Left renal cortex interstitium (tissue), 4 donors: Measurements from ENCODE around the gene SNTB2. TPM values are rescaled to one million over a fixed set of nuclear protein-coding genes. Genes with fewer than 3 reads are reported as not detected.
A peak's percentile ranks its signal among the peaks of the same experiment; 100 is the strongest.

Source experiments
- DNase-seq, 4 donors: peaks; one replicate each; pipeline ENCODE4 v3.0.0-alpha.2; 2013; ENCODE audit warnings: low read depth in 4 of 4, low spot score in 2 of 4, missing footprints in 1 of 4
- polyA plus RNA-seq, 4 donors: library from polyadenylated mRNA; unstranded; fragments of 120-200 nt; gene quantifications; one replicate each; pipeline ENCODE4 v1.2.1, GENCODE V29; 2013; ENCODE audit not compliant: insufficient read length in 4 of 4

SNTB2 gene
- polyA plus RNA-seq, 4 donors: 10.0 to 13.3 (median 11.7) TPM

DNA sequence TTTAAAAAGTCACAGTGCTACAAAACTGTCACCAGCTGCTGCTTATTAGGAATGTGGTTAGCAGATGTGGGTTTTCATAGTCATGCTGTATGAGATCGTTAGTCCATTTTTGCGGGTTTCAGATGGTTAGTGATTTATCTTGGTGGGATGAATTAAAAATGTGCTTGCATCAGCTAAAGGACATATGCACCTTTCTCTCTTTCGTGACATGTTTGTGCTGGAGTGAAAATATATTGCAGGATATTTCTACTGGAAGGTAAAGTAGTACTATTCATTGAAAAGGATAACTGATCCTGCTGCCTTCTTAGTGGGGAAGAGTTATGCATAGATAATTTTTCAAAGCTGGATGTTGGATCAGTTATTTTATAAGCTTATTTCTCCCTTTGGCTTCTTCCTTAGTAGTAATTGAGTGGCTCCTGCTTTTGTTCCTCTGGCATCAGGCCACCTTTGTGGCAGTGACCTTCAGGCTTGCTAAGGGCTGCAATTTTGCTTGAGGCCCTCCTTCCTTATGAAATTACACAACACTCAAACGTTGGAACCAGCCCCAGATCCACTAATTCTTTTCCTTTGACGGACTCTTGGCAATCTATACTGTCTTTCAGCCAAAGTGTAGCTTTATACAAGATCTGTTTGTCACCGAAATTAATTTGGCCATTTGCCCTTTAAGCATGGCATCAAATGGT, 7.5 kb upstream of the SNTB2 start:
- DNase-seq: peak in 2 of 4 donors; percentile 49 to 73

DNA sequence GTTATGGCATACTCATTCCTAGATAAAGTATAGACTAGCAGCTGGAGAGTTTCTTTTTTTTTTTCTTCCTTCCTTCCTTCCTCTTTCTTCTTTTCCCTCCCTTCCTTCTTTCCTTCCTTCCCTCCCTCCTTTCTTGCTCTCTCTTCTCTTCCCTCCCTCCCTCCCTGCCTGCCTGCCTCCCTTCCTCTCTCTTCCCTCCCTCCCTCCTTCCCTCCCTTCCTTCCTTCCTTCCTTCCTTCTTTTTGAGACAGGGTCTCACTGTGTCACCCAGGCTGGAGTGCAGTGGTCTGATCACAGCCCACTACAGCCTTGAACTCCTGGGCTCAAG, 7.0 kb upstream of the SNTB2 start:
- no peak for DNase-seq

DNA sequence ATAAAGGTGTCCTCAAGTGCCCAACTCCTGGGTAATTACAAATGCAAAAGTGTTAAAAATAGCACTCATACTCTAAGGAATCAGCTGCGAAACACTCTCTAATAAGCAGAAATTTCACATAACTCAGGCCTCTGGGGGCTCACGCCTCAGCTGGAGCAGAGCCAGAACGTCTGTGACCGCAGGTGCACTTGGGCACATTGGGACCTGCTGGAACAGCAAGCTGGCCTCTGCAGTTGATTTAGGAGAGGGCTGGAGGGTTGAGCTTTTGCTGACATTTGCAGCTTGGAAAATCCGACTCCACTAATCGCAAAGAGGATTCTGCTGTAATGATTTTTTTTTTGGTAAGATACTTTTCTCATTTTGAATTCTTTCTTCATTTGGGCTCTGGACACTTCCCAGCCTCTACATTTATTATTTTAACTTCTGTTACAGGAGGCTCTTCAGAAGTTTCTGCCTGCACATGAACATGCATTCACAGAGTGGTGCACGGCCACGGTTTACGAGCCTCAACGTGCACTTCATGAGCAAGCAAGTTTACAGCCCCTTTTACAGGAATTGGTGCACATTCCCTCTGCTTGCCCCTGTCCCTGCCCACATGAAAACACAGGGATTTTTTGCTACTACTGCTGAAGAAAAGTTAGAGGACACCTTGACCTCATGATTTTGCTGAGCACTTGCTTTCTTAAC, 4.1 kb upstream of the SNTB2 start:
- DNase-seq: no peak

DNA sequence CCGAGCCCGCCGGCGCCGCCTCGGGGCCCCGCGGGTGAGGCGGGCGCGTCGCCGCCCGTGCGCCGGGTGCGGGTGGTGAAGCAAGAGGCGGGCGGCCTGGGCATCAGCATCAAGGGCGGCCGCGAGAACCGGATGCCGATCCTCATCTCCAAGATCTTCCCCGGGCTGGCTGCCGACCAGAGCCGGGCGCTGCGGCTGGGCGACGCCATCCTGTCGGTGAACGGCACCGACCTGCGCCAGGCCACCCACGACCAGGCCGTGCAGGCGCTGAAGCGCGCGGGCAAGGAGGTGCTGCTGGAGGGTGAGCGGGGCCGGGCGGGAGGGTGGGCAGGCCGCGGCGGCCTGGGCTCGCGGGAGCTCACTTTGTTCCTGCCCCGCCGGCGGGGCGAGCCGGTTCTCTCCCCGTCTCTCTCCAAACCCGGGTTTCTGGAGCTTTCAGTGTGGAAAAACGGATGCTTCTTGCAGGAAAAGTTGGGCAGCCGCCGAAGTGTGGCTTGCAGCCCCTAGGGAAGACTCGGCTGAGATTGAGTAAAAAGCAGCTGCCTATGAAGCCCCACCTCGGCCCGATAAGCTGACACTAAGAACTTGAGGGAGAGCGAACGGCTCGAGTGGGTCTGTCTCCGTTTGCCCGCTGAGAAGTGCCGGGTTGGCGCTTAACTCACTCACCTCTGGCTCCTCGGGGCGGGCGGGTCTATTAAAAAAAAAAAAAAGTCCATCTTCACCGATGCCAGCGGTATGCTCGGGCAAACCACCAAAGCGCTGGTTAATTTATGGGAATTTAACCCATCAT, 677 bp downstream of the SNTB2 start:
- no peak for DNase-seq

DNA sequence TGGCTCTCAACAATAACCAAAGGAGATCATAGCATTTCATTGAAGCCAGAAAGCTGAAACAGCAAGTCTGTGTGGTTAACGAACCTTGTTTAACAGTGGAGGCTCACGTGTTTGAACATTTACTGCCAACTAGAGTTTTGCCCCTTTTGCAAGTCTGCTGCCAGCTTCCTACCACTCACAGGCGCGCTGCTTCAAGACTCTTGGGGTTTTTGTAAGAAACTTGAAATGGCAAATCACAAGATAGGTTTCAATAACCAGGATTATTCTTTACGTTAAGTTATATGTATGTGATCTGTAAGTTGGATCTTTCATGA, 1.2 kb downstream of the SNTB2 start:
- peak in 1 of 4 donors; percentile 39 for DNase-seq

DNA sequence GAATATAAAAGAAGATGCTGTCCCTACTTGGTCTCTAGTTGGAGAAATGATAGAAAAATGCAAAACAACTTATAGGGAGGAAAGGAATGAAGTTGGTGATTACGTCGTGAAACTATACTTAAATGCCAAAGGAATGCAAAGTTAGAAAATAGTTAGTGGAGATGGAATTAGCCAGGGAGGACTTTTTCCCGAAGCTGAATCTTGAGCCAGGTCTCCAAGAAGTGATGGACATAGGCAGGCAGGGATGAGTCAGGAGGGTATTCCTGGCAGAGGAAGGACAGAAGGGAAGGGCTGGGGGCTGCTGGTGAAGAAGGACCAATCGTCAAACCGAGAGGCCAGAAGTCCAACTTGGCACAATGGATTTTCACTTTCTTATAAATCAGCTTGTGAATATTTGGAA, 1.8 kb downstream of the SNTB2 start:
- DNase-seq: no peak

DNA sequence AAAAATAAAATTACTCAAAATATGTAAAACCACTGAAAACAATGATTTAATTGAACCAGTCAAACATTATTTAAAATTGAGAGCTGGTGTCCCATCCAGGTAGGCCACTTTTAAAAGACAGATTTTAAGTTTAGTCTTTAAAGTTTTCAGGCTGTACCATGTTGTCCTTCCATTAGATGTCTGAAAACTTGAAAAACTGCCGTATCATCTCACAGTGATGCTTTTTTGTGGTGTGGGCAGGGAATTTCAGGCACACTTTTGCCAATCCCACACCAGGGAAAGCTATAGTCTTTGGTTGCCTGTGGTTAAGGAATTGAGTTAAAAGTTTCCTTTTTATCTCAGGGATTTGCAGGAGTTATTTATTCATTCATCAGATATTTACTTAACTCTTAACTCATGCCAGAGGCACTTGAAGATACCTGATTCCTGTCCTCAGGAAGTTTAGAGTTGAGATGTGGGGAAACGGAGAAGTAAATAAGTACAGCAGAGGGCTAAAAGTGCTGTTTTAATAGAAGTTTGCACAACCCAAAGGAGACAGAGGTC, 3.2 kb downstream of the SNTB2 start:
- DNase-seq: no peak

DNA sequence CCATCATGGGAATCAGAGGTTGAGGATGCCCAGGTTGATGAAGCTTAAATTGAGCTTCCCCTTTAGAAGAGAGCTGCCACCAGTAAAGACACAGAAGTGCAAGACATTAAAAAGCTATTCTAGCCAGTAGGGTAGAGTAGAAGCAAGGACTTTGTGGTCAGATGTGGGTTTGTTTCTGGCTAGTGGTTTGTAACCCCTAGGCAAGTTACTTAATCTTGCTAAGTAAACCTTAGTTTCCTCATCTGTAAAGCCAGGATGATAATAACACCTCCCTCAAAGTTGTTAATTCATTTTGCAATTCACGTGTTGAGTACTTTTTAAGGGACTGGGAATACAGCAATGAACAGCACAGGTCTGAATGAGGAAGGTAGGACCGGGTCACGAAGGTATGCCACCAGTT, 3.6 kb downstream of the SNTB2 start:
- no peak for DNase-seq

DNA sequence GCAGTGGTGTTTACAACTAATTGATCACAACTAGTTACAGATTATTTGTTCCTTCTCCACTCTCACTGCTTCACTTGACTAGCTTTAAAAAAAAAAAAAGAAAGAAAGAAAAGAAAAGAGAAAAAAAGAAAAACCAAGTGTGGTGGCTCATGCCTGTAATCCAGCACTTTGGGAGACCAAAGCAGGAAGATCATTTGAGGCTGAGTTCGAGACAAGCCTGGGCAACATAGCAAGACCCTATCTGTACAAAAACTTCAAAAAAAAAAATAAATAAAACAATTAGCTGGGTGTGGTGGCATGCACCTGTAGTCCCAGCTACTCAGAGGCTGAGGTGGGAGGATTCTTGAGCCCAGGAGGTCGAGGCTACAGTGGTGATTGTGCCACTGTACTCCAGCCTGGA, 4.2 kb downstream of the SNTB2 start:
- no peak for DNase-seq

DNA sequence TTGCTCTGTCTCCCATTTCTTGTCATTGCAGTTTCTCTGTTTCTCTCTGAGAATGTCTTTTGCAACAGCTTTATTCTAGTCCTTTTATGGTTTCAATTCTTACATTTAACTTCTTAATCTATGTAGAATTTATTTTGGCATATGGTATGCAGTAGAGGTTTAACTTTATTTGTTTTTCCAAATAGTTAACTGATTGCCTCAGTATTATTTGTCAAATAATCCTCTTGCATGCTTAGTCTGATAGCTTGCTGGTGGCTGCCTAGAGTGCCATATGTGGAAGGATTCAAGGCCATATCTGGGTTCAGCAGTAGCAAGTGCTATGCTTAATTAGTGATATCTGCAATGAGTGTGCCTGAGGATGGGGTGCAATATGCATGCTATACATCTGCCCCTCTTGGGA, 6.9 kb downstream of the SNTB2 start:
- no peak for DNase-seq

DNA sequence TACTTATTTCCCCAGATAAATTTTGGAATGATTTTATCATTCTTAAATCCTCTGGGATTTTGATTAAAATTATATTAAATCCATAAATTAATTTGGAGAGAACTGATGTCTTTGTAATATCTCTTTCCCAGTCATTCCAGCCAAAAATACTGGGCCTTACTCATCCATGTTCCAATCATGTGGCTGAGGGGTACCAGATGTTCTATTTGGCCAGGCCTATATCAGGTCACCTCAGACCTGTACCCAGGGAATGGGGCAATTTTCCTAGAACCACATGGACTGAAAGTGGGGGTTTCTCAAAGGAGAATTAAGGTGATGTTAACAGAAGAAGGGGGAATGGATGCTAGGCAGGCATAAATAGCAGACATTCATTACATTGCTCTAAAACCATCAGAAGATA, 7.5 kb downstream of the SNTB2 start:
- no peak for DNase-seq

DNA sequence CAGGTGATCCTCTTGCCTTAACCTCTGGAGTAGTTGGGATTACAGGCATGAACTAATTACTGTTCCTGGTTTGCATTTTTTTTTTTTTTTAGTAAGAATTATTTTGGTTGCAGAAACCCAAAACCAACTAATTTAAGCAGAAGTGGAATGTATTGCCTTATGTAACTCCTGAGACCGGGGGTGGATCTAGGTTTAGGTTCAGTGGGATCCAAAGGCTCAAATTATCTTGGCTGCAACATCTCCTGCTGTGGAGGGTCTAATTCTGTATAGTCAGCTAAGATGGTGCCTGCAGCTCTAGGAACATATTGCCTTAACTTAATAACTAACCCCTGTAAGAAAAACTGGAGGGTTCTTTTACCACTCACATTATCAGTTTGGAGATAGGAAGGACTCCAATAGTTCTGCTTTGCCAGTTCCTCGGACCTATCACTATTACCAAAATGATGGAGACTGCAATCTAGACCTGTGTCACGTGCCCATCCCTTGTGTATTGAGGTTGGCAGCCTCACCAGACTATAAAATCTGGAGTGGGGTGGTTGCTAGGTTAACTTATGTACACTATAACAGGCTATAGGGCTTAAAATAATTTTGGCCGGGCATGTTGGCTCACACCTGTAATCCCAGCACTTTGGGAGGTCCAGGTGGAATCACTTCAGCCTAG, 8.5 kb downstream of the SNTB2 start:
- DNase-seq: no peak

DNA sequence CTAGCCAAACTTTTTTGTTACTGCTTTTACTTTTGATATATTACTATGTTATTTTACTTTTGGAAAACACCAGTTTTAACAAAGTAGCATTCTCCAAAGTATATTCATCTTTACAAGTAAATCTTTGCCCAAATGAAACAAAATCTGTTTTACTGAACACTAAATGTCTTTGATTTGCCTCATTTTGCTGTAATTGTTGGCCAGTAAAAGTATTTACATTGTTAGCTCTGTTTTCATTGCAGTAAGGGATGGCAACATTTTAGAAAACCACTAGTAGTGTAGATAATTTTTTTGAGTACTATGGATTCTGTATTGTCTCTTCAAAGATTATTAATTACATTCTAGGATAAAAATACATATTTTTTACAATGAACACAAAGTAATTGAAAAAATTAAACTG, 10.6 kb downstream of the SNTB2 start:
- no peak for DNase-seq

DNA sequence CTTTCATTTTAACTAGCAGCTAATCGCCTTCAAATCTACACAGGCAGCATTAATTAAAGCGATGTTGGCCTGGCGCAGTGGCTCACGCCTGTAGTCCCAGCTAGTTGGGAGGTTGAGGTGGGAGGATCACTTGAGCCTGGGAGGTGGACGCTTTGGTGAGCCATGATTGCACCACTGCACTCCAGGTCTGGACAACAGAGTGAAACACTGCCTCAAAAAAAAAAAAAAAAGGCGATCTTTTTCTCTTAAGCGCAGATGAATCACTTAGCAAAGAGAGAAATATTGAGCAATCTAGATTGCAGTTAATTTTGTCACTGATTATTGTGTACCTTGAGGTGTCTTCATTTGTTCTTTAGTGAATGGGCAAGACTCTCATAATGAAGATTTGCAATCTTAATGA, 12.4 kb downstream of the SNTB2 start:
- no peak for DNase-seq

DNA sequence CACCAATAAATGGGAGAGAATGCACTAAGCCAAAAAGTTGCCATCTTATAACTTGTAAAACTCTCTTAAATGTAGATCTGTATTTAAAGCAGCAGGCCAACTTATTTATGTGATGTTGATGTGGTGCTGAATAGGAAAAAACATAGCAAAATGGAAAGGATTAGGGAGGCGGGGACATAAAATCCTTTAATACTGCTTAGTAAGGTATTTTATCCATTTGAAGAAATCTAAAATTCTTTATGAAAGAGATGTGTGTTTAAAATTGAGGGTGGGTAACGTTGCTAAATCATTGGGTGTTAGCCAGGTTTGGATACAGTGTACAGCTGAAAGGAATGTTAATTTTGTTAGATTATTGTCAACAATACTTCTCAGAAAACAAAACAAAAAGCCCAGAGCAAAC, 14.3 kb downstream of the SNTB2 start:
- no peak for DNase-seq

DNA sequence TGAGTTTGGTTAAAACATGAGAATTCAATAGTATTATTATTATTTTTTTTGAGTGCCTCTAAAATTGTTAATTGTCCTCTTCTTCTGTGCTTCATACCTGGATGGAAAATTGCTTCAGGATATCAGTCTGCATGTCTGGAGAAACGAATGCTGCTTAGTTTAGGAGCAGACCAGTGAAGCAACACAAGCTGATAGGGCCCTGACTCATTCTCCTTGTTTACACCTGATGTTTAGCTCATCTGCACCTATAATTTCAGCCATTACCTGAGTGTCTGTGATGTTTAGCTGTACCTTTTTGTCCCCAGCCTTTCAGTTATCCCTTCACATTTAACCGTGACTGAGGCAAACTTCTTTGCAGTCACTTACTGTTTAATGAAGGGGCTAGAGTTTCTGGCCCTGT, 14.8 kb downstream of the SNTB2 start:
- no peak for DNase-seq

DNA sequence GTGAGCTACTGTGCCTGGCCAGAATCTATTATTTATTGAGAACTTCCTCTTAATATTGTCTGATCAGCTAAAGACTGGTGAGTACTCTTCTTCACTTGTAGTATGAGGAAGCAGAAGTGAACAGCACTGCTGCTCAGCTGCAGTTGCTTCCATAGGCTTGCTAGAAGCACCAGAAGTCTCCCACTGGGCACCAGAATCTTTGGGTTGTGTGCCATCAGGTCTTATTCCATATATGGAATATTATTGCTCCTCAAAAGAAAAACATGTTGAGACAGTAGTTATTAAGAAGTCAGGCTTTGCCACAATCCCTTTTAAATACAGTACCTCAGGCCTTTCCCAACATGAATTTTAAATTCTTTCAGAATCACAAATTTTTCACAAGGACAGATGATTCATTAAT, 17.2 kb downstream of the SNTB2 start:
- DNase-seq: no peak

DNA sequence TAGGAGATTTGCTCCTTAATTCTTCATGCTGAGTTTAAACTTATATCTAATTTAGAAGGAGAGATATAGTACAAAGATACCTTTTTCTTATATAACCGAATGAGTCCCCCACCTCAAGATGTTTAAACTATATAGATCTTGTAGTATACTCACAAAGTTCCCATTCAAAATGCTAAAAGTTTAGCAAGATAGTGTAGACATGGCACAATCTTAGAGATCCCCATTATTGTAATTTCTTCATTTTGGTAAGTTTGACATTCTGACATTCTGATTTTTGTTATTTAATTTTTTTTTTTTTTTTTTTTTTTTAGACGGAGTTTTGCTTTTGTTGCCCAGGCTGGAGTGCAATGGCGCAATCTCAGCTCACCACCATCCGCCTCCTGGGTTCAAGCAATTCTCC, 22.8 kb downstream of the SNTB2 start:
- no peak for DNase-seq

DNA sequence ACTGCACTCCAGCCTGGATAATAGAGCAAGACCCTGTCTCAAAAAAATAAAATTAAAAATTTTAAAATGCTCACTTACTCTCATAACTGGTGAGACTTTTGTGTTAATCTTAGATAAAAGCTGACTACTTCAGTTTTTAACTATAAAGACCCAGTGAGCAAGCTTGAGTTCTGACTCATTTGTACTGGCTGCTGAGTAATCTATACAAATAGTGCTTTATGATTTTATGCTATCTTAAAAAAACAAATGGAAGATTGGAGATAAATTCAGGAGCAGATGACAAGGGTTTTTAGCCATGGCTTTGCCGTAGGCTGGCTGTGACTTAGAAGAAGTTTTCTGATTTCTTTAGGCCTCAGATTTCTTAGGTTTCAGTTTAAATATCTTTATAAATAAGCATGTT, 30.5 kb downstream of the SNTB2 start:
- DNase-seq: no peak

DNA sequence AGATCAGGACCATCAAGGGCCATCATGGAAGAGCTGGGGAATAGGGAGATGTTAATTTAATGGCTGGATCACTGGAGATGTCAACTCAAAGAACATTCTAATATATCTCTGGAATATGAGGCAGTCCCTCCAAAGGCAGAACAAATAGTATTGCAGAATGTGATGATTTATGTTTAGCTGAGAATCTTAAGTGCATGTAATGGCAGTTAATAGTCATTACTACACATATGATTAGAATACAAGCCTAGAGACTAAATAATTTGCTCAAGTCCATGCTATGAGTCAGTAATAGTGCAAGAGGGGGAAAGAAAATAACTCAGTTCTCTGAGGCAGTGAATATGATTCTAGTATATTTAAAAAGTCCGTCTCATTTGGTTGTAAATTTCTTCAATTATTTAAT, 32.3 kb downstream of the SNTB2 start:
- DNase-seq: no peak

DNA sequence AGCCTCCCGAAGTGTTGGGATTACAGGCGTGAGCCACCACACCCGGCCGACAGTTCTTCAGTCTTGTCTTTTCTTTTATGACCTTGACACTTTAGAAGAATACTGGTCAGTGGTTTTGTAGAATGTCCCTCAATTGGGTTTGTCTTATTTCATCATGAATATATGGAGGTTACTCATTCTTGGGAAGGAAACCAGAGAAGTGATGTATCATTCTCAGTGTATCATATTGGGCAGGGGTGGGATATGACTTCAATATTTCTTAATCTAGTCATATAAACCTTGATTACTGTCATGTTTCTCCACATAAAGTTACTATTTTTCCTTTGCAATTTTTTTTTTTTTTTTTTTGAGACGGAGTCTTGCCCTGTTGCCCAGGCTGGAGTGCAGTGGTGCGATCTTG, 36.9 kb downstream of the SNTB2 start:
- DNase-seq: no peak
